Measurements from ENCODE around the gene CDH4.

- TF ChIP-seq CTCF (IDR thresholded peaks at IDR 0.05): no peak
- TF ChIP-seq ZFX (IDR thresholded peaks at IDR 0.05; ENCODE audit: borderline replicate concordance): no peak
Observed at GRCh38 chr20:61760321-61760720, 508.3 kb downstream of the CDH4 start.
